Mucosa of descending colon (tissue), 3 donors: ENCODE data around the gene HDAC8. TPM values are rescaled to one million over a fixed set of nuclear protein-coding genes. Genes with fewer than 3 reads are reported as not detected.

Source experiments
- ATAC-seq: fragments of 200-7000 bp; cut with Tn5 transposase; one replicate; pipeline ENCODE4 v1.9.1; 2020; ENCODE audit warnings: mild to moderate bottlenecking, moderate library complexity
- DNase-seq, 3 donors: peaks; one replicate each; pipeline ENCODE4 v3.0.0-alpha.2; 2020
- H3K36me3 ChIP-seq: fragments of 200-600 bp; one replicate; pipeline ENCODE4 v1.8.0; 2021; ENCODE audit warnings: low read depth, mild to moderate bottlenecking
- H3K4me1 ChIP-seq: fragments of 200-600 bp; one replicate; pipeline ENCODE4 v1.8.0; 2021; ENCODE audit warnings: low read depth, mild to moderate bottlenecking
- H3K4me3 ChIP-seq: fragments of 200-600 bp; one replicate; pipeline ENCODE4 v1.8.0; 2021; ENCODE audit warnings: mild to moderate bottlenecking
- H3K9me3 ChIP-seq: fragments of 200-600 bp; one replicate; pipeline ENCODE4 v1.8.0; 2021; ENCODE audit warnings: mild to moderate bottlenecking
- intact Hi-C, 2 donors: fragments of 100-400 bp; cut with DNase I in 1 of 2; cut with micrococcal nuclease in 1 of 2; formaldehyde crosslinking; loops; one replicate each; pipeline versions ENCODE4 v1.11.0 to v1.11.1; 2022; cut with DNase I, micrococcal nuclease
- total RNA-seq, 3 donors: library from RNA; stranded (reverse); fragmentation: NEBNext Ultra II Directional in 2 of 3; extraction: Animal tissue kit (Norgen Biotek cat#: 25700) in 2 of 3; gene quantifications; one replicate each; pipeline versions ENCODE4 v1.2.1 to v1.2.4, GENCODE V29; 2021 to 2023
- TF ChIP-seq, protein P1 (sequence below): fragments of 200-600 bp; IDR thresholded peaks from one replicate; pipeline ENCODE4 v1.8.0; 2022; ENCODE audit warnings: antibody characterized with exemption, mild to moderate bottlenecking
- donor health status: DM: no; HTN: no; CAD: no; lungs with moderate emphysema.
- donor health status: DM: no; HTN: no; CAD: no.
- donor health status: DM: no; HTN: yes; CAD: no.

HDAC8 gene
- total RNA-seq, 3 donors from 2014 or later: 24.4 to 29.4 (median 28.5) TPM

DNA sequence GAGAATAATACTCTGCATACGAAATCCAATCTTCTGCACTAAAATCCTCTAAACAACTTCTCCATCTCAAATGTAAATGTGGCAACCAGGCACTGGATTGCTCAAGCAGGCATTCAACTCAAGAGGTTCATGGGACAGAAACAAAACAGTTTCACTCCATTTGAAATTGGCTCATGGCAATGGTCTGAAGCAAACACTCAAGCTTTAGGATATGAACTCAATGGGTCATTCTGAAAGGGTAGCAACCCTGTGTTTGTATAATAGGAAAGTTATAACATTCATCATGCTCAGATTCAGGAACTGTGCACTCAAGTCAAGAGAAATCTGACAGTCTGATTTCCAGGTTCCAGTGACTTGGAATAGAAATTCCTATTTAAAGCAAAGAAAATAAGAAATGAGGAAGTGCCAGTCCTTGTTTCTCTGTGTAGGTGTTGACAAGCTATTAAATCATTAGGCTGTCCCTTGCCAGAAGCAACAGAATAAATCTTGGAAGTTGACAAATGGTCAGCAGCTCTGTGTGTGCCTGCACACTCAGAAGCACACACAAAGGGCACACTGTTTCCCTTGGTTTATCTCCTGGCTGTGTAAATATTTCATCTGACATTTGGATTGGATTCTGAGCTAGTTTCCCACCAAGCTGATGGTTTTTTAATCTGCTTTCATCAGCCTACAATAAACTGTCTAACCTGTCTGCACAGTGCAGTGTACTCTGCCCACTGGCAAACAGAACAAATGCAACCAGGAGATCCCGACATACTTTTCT, 191.0 kb downstream of the HDAC8 start:
- Histone ChIP-seq H3K4me1 (no peaks in the 10 kb centered on the region), H3K36me3 (no peaks in the 10 kb centered on the region), H3K9me3 (no peaks in the 10 kb centered on the region), H3K4me3 (no peak overlapping the region)
- DNase-seq (no peak), ATAC-seq (peak; percentile 59)
- intact Hi-C loops: no loop called here
- TF ChIP-seq, protein P1, sequence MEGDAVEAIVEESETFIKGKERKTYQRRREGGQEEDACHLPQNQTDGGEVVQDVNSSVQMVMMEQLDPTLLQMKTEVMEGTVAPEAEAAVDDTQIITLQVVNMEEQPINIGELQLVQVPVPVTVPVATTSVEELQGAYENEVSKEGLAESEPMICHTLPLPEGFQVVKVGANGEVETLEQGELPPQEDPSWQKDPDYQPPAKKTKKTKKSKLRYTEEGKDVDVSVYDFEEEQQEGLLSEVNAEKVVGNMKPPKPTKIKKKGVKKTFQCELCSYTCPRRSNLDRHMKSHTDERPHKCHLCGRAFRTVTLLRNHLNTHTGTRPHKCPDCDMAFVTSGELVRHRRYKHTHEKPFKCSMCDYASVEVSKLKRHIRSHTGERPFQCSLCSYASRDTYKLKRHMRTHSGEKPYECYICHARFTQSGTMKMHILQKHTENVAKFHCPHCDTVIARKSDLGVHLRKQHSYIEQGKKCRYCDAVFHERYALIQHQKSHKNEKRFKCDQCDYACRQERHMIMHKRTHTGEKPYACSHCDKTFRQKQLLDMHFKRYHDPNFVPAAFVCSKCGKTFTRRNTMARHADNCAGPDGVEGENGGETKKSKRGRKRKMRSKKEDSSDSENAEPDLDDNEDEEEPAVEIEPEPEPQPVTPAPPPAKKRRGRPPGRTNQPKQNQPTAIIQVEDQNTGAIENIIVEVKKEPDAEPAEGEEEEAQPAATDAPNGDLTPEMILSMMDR: no peak

DNA sequence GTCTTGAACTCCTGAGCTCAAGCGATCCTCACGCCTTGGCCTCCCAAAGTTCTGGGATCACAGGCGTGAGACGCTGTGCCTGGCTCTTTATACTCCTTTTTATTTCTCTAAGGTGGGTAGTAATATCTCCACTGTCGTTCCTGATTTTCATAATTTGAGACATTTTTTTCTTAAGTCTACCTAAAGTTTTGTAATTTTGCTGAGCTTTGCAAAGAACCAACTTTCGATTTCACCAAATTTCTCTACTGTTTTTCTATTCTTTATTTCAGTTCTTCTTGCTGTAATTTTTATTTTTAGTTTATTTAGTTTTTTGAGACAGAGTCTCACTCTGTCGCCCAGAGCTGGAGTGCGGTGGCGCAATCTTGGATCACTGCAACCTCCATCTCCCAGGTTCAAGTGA, 196.5 kb downstream of the HDAC8 start:
- Histone ChIP-seq H3K4me1 (no peaks in the 10 kb centered on the region), H3K36me3 (no peaks in the 10 kb centered on the region), H3K9me3 (no peaks in the 10 kb centered on the region), H3K4me3 (no peak overlapping the region)
- intact Hi-C loops: no loop called here
- no peak for ATAC-seq
- TF ChIP-seq, protein P1: no peak
- DNase-seq: no peak

DNA sequence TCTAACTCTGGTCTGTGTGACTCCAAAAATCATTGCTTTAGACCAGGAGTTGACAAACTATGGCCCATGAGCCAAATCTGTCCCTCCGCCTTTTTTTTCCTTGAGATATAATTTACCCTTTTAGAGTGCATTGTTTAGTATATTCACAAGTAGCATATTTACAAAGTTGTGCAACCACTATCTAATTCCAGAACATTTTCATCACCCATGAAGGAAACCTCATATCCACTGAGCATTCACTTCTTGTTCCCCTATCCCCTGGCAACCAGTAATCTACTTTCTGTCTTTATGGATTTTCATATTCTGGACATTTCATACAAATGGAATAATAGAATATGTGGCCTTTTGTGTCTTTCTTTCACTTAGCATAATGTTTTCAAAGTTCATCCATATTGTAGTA, 199.5 kb downstream of the HDAC8 start:
- DNase-seq: no peak

DNA sequence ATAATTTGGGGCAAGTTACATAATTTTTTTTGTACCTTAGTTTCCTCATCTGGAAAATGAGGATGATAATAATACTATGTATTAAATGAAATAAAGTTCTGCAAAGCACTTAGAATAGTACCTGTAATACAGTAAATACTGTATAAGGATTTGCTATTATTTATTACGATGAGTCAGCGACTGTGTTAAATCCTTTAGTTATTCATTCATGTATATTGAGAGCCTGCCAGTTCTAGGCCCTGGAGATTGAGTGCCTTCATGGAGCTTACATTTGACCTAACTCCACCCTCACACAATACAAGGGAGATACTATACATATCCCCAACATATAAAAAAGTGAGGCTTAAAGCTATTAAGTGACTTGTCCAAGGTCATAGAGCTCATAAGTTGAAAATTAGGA, 199.9 kb downstream of the HDAC8 start:
- DNase-seq (no peak), ATAC-seq (no peak)
- TF ChIP-seq, protein P1: no peak
- no peaks in the 10 kb centered on the region for H3K9me3 ChIP-seq
- no peak overlapping the region for H3K4me3 ChIP-seq
- H3K4me1 ChIP-seq: no peaks in the 10 kb centered on the region
- intact Hi-C loops: no loop called here
- no peaks in the 10 kb centered on the region for H3K36me3 ChIP-seq

More for the DNA sequence above, 199.5 kb downstream of the HDAC8 start:
- TF ChIP-seq, protein P1: no peak
- intact Hi-C loops: no loop called here
- Histone ChIP-seq H3K4me3 (no peak overlapping the region), H3K4me1 (no peaks in the 10 kb centered on the region), H3K9me3 (no peaks in the 10 kb centered on the region), H3K36me3 (no peaks in the 10 kb centered on the region)
- no peak for ATAC-seq

DNA sequence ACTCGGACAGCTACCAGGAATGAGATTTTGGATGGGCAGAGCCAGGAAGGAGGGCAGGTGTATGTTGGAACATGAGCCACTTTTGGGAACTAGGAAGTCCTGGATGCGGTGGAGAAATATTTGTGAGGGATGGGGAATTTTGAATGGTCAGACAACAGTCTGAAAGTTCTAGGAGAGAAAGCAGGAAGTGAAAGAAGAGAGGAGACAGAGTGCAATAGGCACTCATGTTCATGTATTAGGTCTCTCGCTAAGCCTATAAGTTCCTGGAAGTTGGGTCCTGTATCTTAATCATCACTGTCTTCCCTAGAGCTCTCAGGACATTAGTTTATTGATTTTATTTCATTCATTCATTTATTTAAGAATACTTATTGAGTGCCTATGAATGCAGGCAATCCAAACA, 201.2 kb downstream of the HDAC8 start:
- H3K36me3 ChIP-seq: no peaks in the 10 kb centered on the region
- no peaks in the 10 kb centered on the region for H3K4me1 ChIP-seq
- no peaks in the 10 kb centered on the region for H3K9me3 ChIP-seq
- ATAC-seq (no peak), DNase-seq (no peak)
- intact Hi-C loops: no loop called here
- no peak overlapping the region for H3K4me3 ChIP-seq
- TF ChIP-seq, protein P1: no peak
